ENCODE results near the gene PPP4R4.

PPP4R4 gene

GRCh38 chr14:94158239-94158883 lies 15.8 kb upstream of the PPP4R4 start:
- peak; percentile 73 for DNase-seq
- Mint-ChIP-seq H3K36me3 (peaks cover 7% of the 10 kb centered on the region), H3K27ac (peak overlapping the region; percentile 94), H3K27me3 (peaks cover 13% of the 10 kb centered on the region), H3K4me3 (peak overlapping the region; percentile 46), H3K4me1 (peaks cover 66% of the 10 kb centered on the region), H3K9me3 (peaks cover 8% of the 10 kb centered on the region)
- CTCF ChIA-PET: interaction anchor here (1.3 to 2.7 kb wide), 7 partner anchors 10 to 123 kb away, joined by 3 to 10 read pairs (median 5); no protein-coding TSS in a partner anchor

DNA sequence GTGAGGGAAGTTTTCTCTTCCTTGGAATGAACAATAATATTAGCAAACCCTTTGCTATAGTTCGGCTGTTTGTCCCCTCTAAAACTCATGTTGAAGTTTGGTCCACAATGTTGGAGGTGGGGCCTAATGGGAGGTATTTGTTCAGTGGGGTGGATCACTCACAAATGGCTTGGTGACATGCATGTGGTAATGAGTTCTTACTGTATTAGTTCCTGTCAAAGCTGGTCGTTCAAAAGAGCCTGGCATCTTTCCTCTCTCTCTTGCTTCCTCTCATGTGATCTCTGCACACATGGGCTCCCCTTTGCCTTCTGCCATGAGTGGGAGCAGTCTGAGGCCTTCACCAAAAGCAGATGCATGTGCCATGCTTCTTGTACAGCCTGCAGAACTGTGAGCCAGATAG lies 13.1 kb upstream of the PPP4R4 start:
- Mint-ChIP-seq H3K9me3 (peaks cover 3% of the 10 kb centered on the region), H3K27ac (peak overlapping the region; percentile 82), H3K27me3 (peaks cover 2% of the 10 kb centered on the region), H3K4me3 (no peak overlapping the region), H3K36me3 (peaks cover 5% of the 10 kb centered on the region), H3K4me1 (peaks cover 84% of the 10 kb centered on the region)
- CTCF ChIA-PET: interaction anchor here (1.2 kb wide), 1 partner anchor 14 kb away, joined by 3 read pairs; no protein-coding TSS in a partner anchor
- DNase-seq: no peak

GRCh38 chr14:94161981-94162380 lies 12.1 kb upstream of the PPP4R4 start:
- H3K4me1 Mint-ChIP-seq: peaks cover 82% of the 10 kb centered on the region
- H3K36me3 Mint-ChIP-seq: peaks cover 3% of the 10 kb centered on the region
- H3K4me3 Mint-ChIP-seq: no peak overlapping the region
- H3K27me3 Mint-ChIP-seq: no peaks in the 10 kb centered on the region
- peak overlapping the region; percentile 82 for H3K27ac Mint-ChIP-seq
- H3K9me3 Mint-ChIP-seq: peaks cover 2% of the 10 kb centered on the region
- CTCF ChIA-PET: interaction anchor here (1.2 kb wide), 1 partner anchor 13 kb away, joined by 3 read pairs; no protein-coding TSS in a partner anchor
- DNase-seq: no peak

DNA sequence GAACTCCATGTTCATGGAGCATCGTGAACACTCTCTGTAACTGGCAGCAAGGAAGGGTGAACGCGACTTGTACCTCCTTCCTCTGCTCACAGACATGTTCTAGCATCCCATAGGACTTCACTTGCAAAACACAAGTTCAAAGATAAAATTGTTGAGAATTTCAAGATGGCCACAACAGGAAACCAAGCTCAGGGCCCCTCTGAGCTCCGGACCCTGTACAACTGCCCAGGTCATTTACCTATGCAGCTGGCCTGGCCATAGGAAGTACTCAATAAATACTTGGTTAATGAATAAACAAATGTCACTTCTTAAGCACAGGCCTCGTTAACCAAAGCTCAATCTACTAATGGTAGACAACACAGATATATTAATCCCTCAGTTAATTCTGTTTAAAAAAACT lies 11.7 kb upstream of the PPP4R4 start:
- H3K4me3 Mint-ChIP-seq: no peak overlapping the region
- CTCF ChIA-PET: interaction anchor here (1.2 kb wide), 1 partner anchor 12 kb away, joined by 3 read pairs; no protein-coding TSS in a partner anchor
- H3K27me3 Mint-ChIP-seq: no peaks in the 10 kb centered on the region
- H3K36me3 Mint-ChIP-seq: peaks cover 2% of the 10 kb centered on the region
- H3K4me1 Mint-ChIP-seq: peaks cover 77% of the 10 kb centered on the region
- peak overlapping the region; percentile 82 for H3K27ac Mint-ChIP-seq
- DNase-seq: no peak
- peaks cover 2% of the 10 kb centered on the region for H3K9me3 Mint-ChIP-seq

DNA sequence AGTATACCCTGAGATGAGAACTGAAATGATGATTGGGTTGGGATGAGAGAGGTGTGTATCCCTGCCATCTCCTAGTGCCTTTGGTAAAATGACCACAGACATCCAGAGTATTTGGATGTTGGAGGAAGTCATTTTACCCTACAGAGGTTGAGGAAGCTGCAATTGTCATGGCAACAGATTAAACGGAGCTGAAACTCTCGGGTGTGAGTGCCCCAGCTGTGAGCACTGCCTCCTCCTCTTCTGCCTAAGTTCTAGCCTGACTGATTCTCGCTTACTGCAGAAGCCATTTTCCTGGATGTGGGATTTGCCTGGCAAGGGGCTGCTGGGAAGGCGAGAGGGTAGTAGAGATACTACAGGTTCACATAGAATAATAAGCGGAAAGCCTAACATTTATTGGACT lies 10.3 kb upstream of the PPP4R4 start:
- no peaks in the 10 kb centered on the region for H3K27me3 Mint-ChIP-seq
- peaks cover 63% of the 10 kb centered on the region for H3K4me1 Mint-ChIP-seq
- CTCF ChIA-PET: interaction anchor here (1.3 kb wide), 1 partner anchor 27 kb away, joined by 4 read pairs; no protein-coding TSS in a partner anchor
- no peak overlapping the region for H3K27ac Mint-ChIP-seq
- no peak overlapping the region for H3K4me3 Mint-ChIP-seq
- H3K9me3 Mint-ChIP-seq: peaks cover 2% of the 10 kb centered on the region
- H3K36me3 Mint-ChIP-seq: peaks cover 2% of the 10 kb centered on the region
- DNase-seq: no peak

DNA sequence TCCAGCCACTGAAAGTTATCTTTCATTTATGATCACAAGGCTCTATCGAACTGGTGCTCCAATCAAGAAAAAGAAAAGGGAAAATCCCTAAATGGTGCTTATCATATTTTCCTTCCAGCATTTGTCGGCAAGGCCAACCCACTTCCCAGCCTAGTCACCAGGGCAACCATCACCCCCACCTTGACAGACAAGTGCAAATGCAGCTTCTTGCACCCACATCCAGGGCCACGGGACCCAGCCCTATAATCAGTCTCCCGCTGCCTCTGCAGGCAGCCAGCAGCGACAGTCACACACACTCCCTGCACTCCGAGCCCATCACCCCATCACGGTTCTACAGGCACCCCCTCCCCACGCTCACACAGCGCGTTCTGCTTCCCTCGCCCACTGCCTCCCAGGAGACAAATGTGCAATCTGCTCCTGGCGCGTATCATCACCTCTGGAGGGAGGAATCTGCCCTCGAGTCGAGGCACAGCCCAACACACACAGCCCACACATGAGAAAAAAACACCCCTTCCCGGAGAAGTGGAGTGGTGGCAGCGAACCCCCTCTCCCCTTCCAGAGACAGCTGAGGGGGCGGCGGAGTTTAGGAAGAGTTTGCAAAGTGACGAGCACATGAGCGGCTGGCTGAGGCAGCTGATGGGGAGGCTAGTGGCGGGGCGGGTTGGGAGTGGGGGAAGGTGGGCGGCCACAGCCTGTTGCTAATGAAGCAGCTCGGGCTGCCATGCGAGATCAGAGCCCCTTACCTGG lies 9.3 kb upstream of the PPP4R4 start:
- CTCF ChIA-PET: interaction anchor here (1.0 to 1.3 kb wide), 2 partner anchors 28 kb away, joined by 4 read pairs; no protein-coding TSS in a partner anchor
- no peak for DNase-seq

DNA sequence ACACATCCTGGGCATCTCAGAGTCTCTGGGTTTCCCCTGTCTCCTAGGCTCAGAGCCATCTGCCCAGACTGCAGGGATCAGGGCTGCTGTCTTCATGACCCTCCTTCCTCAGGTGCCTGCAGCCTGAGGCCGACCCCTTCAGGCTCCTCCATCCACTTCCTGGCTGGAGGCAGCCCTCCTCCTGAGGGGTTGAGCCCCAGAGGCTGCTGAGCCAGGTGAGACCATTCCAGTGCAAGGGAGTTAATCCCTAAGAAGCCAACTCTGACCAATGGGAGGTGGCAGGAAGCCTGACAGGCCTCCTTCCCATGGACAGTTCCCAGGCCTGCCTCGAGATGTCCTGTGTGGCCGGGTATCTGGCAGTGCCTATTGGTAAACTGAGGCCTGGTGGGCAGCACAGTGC lies 8.4 kb upstream of the PPP4R4 start:
- CTCF ChIA-PET: interaction anchor here (1.0 kb wide), 1 partner anchor 29 kb away, joined by 4 read pairs; no protein-coding TSS in a partner anchor
- H3K27ac Mint-ChIP-seq: no peak overlapping the region

More for the DNA sequence above, 9.3 kb upstream of the PPP4R4 start:
- peaks cover 2% of the 10 kb centered on the region for H3K9me3 Mint-ChIP-seq
- H3K36me3 Mint-ChIP-seq: peaks cover 2% of the 10 kb centered on the region
- H3K4me1 Mint-ChIP-seq: peaks cover 55% of the 10 kb centered on the region
- peaks cover 2% of the 10 kb centered on the region for H3K27me3 Mint-ChIP-seq
- no peak overlapping the region for H3K4me3 Mint-ChIP-seq
- no peak overlapping the region for H3K27ac Mint-ChIP-seq

GRCh38 chr14:94170136-94170535 lies 4.0 kb upstream of the PPP4R4 start:
- CTCF ChIA-PET: interaction anchor here (1.3 to 2.4 kb wide), 4 partner anchors 10 to 230 kb away, joined by 3 to 6 read pairs (median 4); no protein-coding TSS in a partner anchor
- H3K9me3 Mint-ChIP-seq: no peaks in the 10 kb centered on the region
- no peak overlapping the region for H3K27ac Mint-ChIP-seq
- H3K4me1 Mint-ChIP-seq: peaks cover 13% of the 10 kb centered on the region
- no peak overlapping the region for H3K4me3 Mint-ChIP-seq
- DNase-seq: no peak
- H3K27me3 Mint-ChIP-seq: peaks cover 29% of the 10 kb centered on the region
- H3K36me3 Mint-ChIP-seq: no peaks in the 10 kb centered on the region

More for the DNA sequence above, 8.4 kb upstream of the PPP4R4 start:
- Mint-ChIP-seq H3K4me3 (no peak overlapping the region), H3K27me3 (peaks cover 7% of the 10 kb centered on the region), H3K9me3 (no peaks in the 10 kb centered on the region), H3K4me1 (peaks cover 46% of the 10 kb centered on the region), H3K36me3 (no peaks in the 10 kb centered on the region)
- no peak for DNase-seq

DNA sequence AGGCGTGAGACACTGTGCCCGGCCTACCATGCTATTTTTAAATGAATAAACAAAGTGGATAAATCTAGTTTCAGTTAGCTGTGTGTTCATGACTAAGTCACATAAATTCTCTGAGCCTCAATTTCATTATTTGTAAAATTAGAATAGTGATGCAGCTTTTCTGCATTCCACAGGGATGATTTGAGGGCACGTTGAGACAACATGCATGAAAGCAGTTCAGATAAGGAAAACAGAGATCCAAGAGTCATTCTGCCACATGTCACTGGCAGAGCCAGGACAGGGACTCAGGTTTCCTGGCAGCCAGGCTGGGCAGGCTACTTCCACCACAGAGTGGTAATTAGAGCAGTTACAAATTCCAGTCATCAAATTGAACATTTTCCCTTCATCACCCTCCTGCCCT lies 2.9 kb upstream of the PPP4R4 start:
- Mint-ChIP-seq H3K27ac (no peak overlapping the region), H3K4me1 (peaks cover 21% of the 10 kb centered on the region), H3K27me3 (peaks cover 35% of the 10 kb centered on the region), H3K36me3 (no peaks in the 10 kb centered on the region), H3K9me3 (no peaks in the 10 kb centered on the region), H3K4me3 (no peak overlapping the region)
- DNase-seq: no peak
- CTCF ChIA-PET: interaction anchor here (1.3 to 2.4 kb wide), 2 partner anchors 34 to 231 kb away, joined by 5 to 6 read pairs; no protein-coding TSS in a partner anchor

GRCh38 chr14:94172545-94172944 lies 1.6 kb upstream of the PPP4R4 start:
- H3K36me3 Mint-ChIP-seq: no peaks in the 10 kb centered on the region
- no peaks in the 10 kb centered on the region for H3K9me3 Mint-ChIP-seq
- H3K4me3 Mint-ChIP-seq: peak overlapping the region; percentile 77
- CTCF ChIA-PET: interaction anchor here (1.5 kb wide), 1 partner anchor 36 kb away, joined by 6 read pairs; no protein-coding TSS in a partner anchor
- H3K27me3 Mint-ChIP-seq: peaks cover 39% of the 10 kb centered on the region
- H3K27ac Mint-ChIP-seq: no peak overlapping the region
- peaks cover 25% of the 10 kb centered on the region for H3K4me1 Mint-ChIP-seq
- DNase-seq: no peak

DNA sequence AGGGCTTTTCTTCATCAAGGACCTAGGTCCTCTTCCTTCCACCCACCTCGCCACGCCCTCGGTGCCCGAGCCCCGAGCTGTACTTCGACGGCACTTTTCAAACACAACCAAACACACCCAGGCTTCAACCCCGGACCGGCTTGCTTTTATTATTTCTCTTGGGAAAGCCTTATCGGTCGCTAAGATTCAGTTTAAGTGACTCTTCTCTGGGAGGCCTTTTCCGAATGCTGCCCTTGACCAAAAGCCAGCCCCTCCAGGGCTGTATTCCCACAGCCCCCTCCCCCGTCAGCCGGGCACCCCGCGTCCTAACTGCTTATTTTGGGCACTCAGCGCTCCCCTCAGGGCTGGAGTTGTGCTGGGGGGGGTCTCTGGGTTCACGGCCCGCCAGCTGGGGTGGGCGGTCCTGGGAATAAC lies 644 bp upstream of the PPP4R4 start:
- peak overlapping the region; percentile 77 for H3K4me3 Mint-ChIP-seq
- no peaks in the 10 kb centered on the region for H3K9me3 Mint-ChIP-seq
- DNase-seq: peak; percentile 47
- CTCF ChIA-PET: interaction anchor here (0.8 to 1.5 kb wide), 2 partner anchors 24 to 37 kb away, joined by 3 to 6 read pairs; no protein-coding TSS in a partner anchor
- peak overlapping the region; percentile 82 for H3K27ac Mint-ChIP-seq
- no peaks in the 10 kb centered on the region for H3K36me3 Mint-ChIP-seq
- peaks cover 43% of the 10 kb centered on the region for H3K27me3 Mint-ChIP-seq
- H3K4me1 Mint-ChIP-seq: peaks cover 25% of the 10 kb centered on the region

GRCh38 chr14:94174604-94175010 lies 485 bp downstream of the PPP4R4 start:
- Mint-ChIP-seq H3K27me3 (peaks cover 43% of the 10 kb centered on the region), H3K36me3 (no peaks in the 10 kb centered on the region), H3K4me3 (peak overlapping the region; percentile 68), H3K27ac (no peak overlapping the region), H3K4me1 (peaks cover 25% of the 10 kb centered on the region), H3K9me3 (no peaks in the 10 kb centered on the region)
- CTCF ChIA-PET: interaction anchor here (1.3 to 2.0 kb wide), 2 partner anchors 13 to 138 kb away, joined by 3 to 7 read pairs; no protein-coding TSS in a partner anchor
- peak; percentile 30 for DNase-seq

DNA sequence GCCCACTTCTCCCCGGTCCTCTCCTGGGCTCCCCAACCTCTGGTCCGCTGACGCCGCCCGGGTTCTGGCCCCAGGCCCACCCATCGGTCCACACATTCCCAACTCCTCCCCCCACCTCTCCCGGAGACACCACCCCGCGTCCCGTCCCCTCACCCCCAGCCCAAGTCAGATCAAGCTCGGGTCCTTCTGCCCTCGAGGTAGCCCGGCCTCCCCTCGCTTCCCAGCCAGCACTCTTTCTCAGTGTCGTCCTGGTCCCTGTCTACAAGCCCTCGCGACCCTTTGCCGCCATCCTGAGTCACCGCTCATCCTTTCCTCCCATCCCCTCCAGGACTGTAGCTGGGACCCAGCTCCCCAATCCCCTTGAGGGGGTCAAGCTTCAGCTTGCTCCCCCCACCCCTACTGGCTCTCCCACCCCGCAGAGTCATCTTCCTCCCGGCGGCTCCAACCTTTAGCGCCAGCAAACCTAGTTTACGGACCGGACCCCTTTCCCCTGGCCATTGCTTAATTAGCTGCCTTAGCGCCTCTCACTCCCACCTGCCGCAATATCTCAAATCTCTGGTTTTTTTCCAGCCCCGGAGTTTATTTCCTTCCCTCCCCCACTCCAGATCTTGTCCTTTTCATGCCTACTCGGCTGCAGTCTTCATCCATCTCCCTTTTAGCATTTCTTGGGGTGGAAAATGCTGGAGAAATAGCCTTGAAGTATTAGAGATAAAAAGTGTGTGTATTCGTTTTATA lies 1.1 kb downstream of the PPP4R4 start:
- CTCF ChIA-PET: interaction anchor here (0.6 to 2.1 kb wide), 6 partner anchors 13 to 519 kb away, joined by 3 to 12 read pairs (median 6); partner anchors contain the start of gene IFI27L2
- no peak for DNase-seq
- H3K9me3 Mint-ChIP-seq: no peaks in the 10 kb centered on the region
- H3K27me3 Mint-ChIP-seq: peaks cover 38% of the 10 kb centered on the region
- H3K27ac Mint-ChIP-seq: peak overlapping the region; percentile 6
- peaks cover 25% of the 10 kb centered on the region for H3K4me1 Mint-ChIP-seq
- H3K36me3 Mint-ChIP-seq: no peaks in the 10 kb centered on the region
- H3K4me3 Mint-ChIP-seq: peak overlapping the region; percentile 68

All from activated naive CD4-positive, alpha-beta T cell treated with anti-CD3 and anti-CD28 coated beads, Interleukin-2, amount 10 ng/mL, durations not matched to agents 7 days and 5 days (primary cell).